ENCODE data around the gene GSDMA.

The GSDMA gene

GRCh38 chr17:39954876-39955275, 7.9 kb upstream of the GSDMA start:
- DNase-seq = no peak

GRCh38 chr17:39955726-39956225, 7.0 kb upstream of the GSDMA start:
- no peak for DNase-seq

GRCh38 chr17:39960524-39961041, 2.2 kb upstream of the GSDMA start:
- no peak for DNase-seq

- no peak for DNase-seq
These were observed 1.0 kb downstream of the GSDMA start for GRCh38 chr17:39963829-39964228.

- DNase-seq = no peak
These were observed 2.4 kb downstream of the GSDMA start for GRCh38 chr17:39965017-39965699.

- DNase-seq = no peak
These were observed 4.0 kb downstream of the GSDMA start for GRCh38 chr17:39966771-39967170.

GRCh38 chr17:39968761-39969160, 6.0 kb downstream of the GSDMA start:
- no peak for DNase-seq

GRCh38 chr17:39969375-39969774, 6.6 kb downstream of the GSDMA start:
- DNase-seq = no peak

- DNase-seq = no peak
These were observed 7.4 kb downstream of the GSDMA start for GRCh38 chr17:39970157-39970692.

- DNase-seq = no peak
These were observed 8.3 kb downstream of the GSDMA start for GRCh38 chr17:39971076-39971603.

GRCh38 chr17:39972271-39972670, 9.5 kb downstream of the GSDMA start:
- no peak for DNase-seq

GRCh38 chr17:39973496-39973895, 10.7 kb downstream of the GSDMA start:
- no peak for DNase-seq

- DNase-seq = no peak
These were observed 11.6 kb downstream of the GSDMA start for GRCh38 chr17:39974433-39974832.

- no peak for DNase-seq
These were observed 13.0 kb downstream of the GSDMA start for GRCh38 chr17:39975801-39976200.

GRCh38 chr17:39979016-39979670, 16.3 kb downstream of the GSDMA start:
- DNase-seq = no peak

GRCh38 chr17:39979893-39980350, 17.1 kb downstream of the GSDMA start:
- peak in 6 of 58 donors; percentile 9 to 60 (median 47) for DNase-seq

- DNase-seq = peak; percentile 82 to 100 (median 98)
These were observed 17.8 kb downstream of the GSDMA start, which contains the start of gene PSMD3 for GRCh38 chr17:39980351-39981206. Gene PSMD3 (plus strand): TSS chr17:39980807. CDS start chr17:39980971, 164 bp downstream.

- no peak for DNase-seq
These were observed 18.5 kb downstream of the GSDMA start for GRCh38 chr17:39981207-39981741.

- DNase-seq = no peak
These were observed 19.1 kb downstream of the GSDMA start for GRCh38 chr17:39981766-39982375.

- no peak for DNase-seq
These were observed 25.5 kb downstream of the GSDMA start for GRCh38 chr17:39988206-39988810.
